ENCODE measurements around the gene SLC37A4. TPM values are rescaled to one million over a fixed set of nuclear protein-coding genes. Genes with fewer than 3 reads are reported as not detected.
"Not testable (repeated sequence)": the region's sequence is repeated elsewhere in the genome, so short reads cannot be mapped to it uniquely, and the experiment has no call there.

Gene SLC37A4
- total RNA-seq = 9.9 and 10.2 TPM in 2 replicates

GRCh38 chr11:119030329-119031047, at the start of gene SLC37A4:
SLC37A4 (minus strand) TSS chr11:119030877.
- DNase-seq (ENCODE audit: low read depth in 2 of 2) = peak; percentile 98 to 99

GRCh38 chr11:119078675-119079420, 48.2 kb upstream of the SLC37A4 start:
- DNase-seq (ENCODE audit: low read depth in 2 of 2) = no peak

- DNase-seq (ENCODE audit: low read depth in 2 of 2) = no peak
Measured at GRCh38 chr11:119077839-119078238, 47.2 kb upstream of the SLC37A4 start.

GRCh38 chr11:119067371-119068222, 36.9 kb upstream of the SLC37A4 start, which contains the start of gene VPS11:
VPS11 (plus strand) TSS chr11:119067818; CDS start chr11:119067824, 6 bp downstream.
- peak; percentile 95 to 97 for DNase-seq (ENCODE audit: low read depth in 2 of 2)

- peak; percentile 55 to 58 for DNase-seq (ENCODE audit: low read depth in 2 of 2)
Measured at GRCh38 chr11:119065369-119065768, 34.7 kb upstream of the SLC37A4 start.

GRCh38 chr11:119062779-119063178, 32.1 kb upstream of the SLC37A4 start:
- peak; percentile 23 to 46 for DNase-seq (ENCODE audit: low read depth in 2 of 2)

GRCh38 chr11:119061256-119061655, 30.6 kb upstream of the SLC37A4 start:
- DNase-seq (ENCODE audit: low read depth in 2 of 2) = no peak

- DNase-seq (ENCODE audit: low read depth in 2 of 2) = not testable (repeated sequence)
Measured at GRCh38 chr11:119059128-119059527, 28.5 kb upstream of the SLC37A4 start.

GRCh38 chr11:119057000-119057769, 26.5 kb upstream of the SLC37A4 start, which contains the start of gene HYOU1:
HYOU1 (minus strand) TSS chr11:119057205; CDS start chr11:119056160, 1,045 bp downstream.
- peak; percentile 97 to 98 for DNase-seq (ENCODE audit: low read depth in 2 of 2)

- DNase-seq (ENCODE audit: low read depth in 2 of 2) = peak in 1 of 2 donors; percentile 39
Measured at GRCh38 chr11:119056421-119056999, 25.8 kb upstream of the SLC37A4 start.

- DNase-seq (ENCODE audit: low read depth in 2 of 2) = peak; percentile 47 to 58
Measured at GRCh38 chr11:119055901-119056300, 25.2 kb upstream of the SLC37A4 start.

GRCh38 chr11:119054418-119054817, 23.7 kb upstream of the SLC37A4 start:
- no peak for DNase-seq (ENCODE audit: low read depth in 2 of 2)

- no peak for DNase-seq (ENCODE audit: low read depth in 2 of 2)
Measured at GRCh38 chr11:119052163-119052814, 21.6 kb upstream of the SLC37A4 start.

- no peak for DNase-seq (ENCODE audit: low read depth in 2 of 2)
Measured at GRCh38 chr11:119051440-119052162, 20.9 kb upstream of the SLC37A4 start.

- DNase-seq (ENCODE audit: low read depth in 2 of 2) = no peak
Measured at GRCh38 chr11:119049081-119049480, 18.4 kb upstream of the SLC37A4 start.

GRCh38 chr11:119048644-119049043, 18.0 kb upstream of the SLC37A4 start:
- DNase-seq (ENCODE audit: low read depth in 2 of 2) = no peak

GRCh38 chr11:119047205-119047604, 16.5 kb upstream of the SLC37A4 start:
- DNase-seq (ENCODE audit: low read depth in 2 of 2) = no peak

GRCh38 chr11:119046489-119046888, 15.8 kb upstream of the SLC37A4 start:
- no peak for DNase-seq (ENCODE audit: low read depth in 2 of 2)

GRCh38 chr11:119044708-119045107, 14.0 kb upstream of the SLC37A4 start:
- DNase-seq (ENCODE audit: low read depth in 2 of 2) = no peak
